GM19395 (cell line): ENCODE results near the gene HUWE1.

ENCODE experiments used
- ATAC-seq: cut with Tn5 transposase; IDR thresholded peaks from one replicate; pipeline ENCODE4 v1.9.1; 2021; ENCODE audit warnings: mild to moderate bottlenecking, moderate library complexity; ENCODE audit not compliant: unreplicated experiment

Gene HUWE1

DNA sequence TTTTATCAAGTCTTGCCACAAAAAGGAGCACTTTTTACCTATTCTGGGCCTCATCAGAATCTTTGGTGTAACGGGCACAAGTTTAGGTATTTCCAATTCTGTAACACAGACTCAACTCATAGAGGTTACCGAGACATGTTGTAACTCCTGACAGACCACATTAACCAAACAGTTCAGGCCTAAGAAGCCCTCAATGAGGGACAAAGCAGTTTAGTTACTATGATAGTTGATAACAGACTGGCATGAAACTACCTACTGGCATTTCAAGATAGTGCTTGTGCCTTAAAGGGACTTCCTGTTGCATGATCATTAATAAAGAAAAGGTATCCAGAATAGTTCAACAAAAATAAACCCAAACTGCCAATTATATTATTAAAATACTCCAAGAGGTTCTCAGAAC is 64.1 kb downstream of the HUWE1 start:
- ATAC-seq: no peak

DNA sequence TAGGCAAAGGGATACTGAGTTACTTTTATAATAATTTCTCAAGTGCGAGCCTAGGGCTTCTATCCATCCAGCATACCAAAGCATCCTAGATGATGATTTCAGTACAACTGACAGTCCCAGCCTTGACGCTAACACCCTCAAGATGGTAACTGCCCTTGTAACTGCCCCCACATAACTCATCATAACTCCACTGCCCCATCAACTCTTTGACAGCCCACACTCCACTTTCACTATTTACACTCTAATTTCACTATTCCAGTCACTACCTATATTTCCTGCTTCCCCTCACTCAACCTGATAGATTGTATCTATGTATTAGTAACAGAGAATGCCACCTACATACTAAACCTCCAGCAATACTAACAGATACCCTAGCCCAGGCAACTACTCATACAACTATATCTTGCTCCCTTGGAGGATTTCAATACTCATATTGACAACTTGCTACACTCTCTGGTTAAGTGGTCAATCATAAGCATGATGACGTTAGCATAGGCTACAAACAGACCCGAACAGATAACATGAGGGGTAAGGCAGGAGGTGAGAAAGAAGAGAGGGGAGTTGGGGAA is 65.0 kb downstream of the HUWE1 start:
- no peak for ATAC-seq

DNA sequence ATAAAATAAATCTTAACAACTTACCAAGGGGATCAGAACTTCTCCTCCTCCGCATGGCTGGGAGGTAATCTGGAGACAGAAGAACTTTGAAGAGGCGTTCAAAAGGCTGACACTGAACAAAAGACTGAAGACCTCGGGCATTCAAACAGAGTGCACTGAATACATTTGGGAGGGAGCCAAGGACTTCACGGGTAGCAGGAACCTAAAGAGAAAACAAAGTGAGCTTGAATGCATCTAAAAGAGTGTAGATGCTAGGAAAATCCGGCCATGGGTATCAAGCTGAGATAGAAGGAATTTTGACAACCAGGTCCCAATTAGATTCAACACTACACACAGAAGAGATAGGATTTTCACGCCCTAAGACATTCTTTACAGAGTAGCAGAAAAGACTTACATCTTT is 69.6 kb downstream of the HUWE1 start:
- no peak for ATAC-seq

DNA sequence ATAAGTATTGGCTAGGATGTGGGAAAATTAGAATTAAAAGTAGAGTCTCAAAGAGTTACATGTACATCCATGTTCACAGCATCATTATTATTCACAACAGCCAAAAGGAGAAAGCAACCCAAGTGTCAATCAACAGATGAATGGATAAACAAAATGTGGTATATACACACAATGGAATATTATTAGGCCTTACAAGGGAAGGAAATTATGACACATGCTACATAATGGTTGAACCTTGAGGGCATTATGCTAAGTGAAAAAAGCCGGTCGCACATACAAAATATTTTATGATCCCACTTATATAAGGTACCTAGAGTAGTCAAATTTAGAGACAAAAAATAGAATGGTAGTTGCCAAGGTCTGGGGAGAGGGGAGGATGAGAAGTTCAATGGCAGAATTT is 80.1 kb downstream of the HUWE1 start:
- ATAC-seq: no peak

DNA sequence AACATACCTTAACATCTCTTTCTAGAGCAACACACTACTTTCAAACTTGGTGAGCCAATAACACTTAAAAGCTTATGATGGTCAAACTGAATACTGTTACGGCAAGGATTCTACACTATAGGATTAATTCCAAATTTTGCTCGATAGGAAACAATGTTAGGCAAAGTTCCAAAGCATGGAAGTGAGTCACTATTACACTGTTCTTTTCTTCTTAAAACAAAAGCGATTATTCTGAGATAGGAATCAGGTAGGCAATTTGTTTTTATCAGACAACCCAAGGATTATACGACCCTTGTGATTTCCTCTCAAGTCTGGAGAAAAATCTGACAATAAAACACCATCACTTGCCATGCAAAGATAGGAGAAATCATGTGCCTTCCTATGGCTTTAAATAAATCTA is 81.5 kb downstream of the HUWE1 start:
- no peak for ATAC-seq

DNA sequence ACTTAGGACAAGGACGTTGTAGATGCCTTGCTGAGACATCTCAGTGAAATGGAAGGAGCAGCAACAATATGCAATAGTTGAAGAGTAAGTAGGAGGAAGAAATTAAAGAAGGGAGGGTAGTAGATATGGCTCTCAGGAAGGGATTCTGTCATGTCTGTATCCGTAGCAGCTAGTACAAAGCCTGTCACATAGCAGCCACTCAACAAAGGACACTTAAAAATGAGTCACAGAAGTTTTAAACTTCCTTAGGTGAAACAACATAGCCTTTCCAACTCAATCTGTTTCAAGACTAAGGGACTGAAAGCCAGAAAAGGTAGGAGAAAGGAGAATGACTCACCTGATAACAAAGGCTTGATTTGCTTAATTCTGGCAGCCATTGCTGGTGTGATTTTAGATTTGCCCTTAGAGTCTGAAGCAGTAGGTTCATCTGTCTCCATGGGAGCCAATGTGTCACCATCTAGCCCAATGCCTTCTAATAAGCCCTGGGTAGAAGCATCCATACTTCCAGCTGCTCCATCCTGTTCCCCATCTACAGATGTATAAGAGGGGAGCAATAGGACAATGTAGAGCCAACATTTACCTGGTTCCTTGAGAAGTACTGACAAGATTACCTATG is 86.6 kb downstream of the HUWE1 start:
- no peak for ATAC-seq

DNA sequence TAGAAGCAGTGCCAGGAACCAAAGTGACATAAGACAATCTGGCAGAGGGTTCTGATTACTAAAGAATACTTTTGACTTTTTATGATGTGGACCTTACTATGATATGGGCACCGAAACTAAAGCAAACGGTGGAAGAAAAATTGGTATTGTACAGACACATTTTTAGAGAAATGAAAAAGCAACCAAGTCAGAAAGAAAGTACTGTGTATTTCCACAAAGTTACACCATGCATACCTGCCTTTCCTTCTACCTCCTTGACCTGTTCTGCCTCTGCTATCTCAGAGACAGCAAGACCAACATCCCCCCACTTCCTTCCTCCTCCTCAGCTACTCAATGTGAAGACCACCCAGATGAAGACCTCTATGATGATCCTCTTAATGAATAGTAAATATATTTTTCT is 88.3 kb downstream of the HUWE1 start:
- no peak for ATAC-seq

DNA sequence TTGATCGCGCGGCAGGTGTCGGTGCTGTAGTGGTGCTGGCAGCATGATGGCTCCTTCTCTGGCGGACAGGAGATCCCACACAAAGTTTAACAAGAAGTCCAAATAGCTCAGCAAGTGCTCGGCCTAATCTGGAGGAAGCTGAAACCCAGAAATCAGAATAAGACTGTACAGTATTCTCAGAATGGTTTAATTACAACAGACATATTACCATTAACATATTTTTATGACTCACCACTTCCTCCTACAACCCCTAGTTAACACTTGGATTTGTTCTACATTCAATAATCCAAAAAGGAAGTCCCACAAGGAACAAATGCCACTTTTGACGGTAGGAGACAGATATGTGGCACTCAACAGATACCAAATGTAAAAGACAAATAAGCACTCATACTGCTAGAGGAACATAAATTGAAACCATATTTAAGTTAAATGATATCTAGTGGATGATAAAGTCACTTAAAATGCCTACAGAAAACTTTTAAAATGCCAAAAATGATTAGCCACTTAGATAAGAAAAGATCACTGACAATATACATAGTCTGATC is 91.2 kb downstream of the HUWE1 start:
- no peak for ATAC-seq

DNA sequence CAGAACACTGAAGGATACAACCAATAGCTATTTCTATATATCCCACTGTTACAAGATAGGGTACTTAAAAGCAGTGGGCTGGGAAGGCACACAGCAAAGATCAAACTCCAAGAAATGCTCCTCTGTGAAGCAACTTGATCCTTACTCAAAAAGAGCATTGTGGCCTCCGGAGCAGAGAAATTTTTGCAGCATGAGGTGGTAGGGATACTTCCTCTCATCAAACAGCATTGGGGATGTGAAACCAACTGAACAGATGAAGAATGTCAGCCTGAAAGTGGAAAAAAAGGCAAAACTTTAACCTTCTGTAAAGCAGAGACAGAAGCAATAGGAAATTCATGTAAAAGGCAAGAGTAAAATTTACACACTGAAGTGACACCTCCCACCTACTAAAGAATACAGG is 92.2 kb downstream of the HUWE1 start:
- no peak for ATAC-seq

DNA sequence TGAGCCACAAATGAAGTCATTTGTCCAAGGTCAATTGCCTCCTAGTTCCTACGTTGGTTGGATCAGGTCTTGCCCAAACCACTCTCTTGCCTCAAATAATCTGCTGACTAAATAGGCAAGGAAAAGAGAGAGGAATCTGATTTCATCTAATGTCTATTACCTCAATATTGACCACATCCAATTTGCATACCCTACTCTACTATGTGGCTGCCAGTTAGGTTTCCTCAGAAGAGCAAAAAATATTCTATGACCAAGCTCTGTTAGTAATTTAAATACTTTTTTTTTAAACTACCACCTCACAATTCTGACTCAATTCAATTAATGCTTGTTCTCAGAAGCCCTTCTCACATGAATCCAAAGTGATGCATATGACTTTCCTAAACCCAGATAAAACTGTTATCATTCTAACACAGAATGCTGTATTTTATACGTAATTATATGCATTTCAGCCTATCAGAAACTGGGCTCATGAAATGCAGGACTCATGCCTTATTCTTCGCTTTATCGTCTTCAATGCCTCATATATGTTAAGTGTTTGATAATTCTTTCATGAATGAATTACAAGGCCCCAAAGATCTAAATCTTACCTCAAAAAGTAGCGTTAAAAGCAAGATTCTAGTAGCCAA is 98.6 kb downstream of the HUWE1 start:
- ATAC-seq: no peak

DNA sequence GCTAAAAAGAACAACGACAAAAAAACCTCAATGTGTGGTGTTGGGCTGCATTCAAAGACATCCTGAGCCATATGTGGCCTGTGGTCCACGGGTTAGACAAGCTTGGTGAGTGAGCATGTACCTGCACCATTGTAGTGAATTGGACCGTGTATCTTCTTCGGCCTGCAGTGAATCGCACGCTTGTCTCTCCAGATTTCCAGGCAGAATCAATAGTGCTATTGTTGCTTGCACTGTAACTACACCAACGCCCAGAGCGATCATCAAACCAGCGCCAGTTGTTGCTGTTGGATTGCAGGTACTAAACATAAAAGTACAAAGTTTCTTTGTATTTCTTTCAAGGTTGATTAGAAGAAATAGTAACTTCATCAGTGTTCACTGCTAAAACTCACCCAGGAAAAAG is 101.6 kb downstream of the HUWE1 start:
- ATAC-seq: no peak

DNA sequence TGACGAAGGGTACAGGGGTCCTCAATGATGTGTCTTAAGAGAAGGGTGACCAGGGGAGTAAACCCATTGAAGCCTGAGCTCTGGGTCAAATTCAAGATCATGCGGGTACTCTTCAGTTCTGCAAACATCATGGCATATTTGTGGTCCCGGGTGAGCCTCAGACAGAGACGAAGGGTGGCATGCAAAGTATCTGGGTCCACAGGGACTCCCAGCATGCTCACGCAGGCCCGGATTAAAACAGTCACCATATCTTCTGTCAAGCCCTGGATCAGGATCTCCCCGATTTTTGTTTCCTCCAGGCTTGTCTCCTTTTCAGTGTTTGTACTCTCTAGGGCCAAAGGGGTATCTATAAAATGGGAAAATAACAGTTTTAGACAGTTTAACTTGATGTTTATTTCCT is 102.9 kb downstream of the HUWE1 start:
- no peak for ATAC-seq

DNA sequence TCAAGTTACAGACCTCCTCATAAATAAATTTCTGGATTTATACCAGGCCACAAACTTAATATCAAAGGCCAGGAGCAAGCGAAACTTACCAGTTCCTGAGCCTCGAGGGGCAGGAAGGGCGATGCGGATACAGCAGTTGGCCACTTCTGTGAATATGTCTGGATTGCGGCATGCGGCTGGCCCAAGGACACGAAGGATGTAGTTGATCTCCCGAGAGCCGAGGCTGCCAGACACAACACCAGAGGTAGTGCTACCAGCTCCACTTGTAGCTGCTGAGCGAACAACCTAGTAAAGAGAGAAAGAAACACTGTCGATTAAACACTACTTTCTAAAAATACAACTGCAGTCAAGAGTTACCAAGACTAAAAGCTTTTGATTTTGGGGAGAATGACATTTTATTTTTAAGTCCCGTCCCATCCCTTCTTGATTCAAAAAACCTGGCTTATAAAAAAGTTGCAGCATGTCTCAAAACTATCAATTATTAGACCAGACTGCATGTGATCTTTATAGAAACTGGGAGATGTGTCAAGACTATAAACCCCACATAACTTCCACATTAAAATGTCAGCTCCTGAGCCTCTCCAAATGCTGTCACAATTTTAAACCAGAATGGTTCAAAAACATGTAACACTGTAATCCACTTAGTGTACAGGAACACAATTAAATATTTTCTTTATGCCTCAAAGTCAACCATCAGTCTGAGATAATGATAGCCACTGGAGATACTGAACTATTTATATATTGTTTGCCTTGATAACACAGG is 105.6 kb downstream of the HUWE1 start:
- ATAC-seq: no peak

DNA sequence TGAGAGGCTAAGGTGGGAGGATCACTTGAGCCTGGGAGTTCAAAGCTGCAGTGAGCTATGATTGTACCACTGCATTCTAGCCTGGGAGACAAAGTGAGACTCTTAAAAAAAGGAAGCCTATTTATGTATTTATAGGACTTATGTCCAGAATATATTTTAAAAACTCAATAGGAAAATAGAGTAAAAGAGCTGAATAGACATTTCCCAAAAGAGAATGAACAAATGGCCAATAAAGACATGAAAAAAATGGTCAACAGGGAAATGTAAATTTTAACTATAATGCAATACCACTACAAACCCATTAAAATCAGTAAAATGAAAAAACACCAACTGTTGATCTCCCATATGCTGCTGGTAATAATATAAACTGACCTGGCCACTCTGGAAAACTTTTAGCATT is 115.0 kb downstream of the HUWE1 start:
- ATAC-seq: no peak

DNA sequence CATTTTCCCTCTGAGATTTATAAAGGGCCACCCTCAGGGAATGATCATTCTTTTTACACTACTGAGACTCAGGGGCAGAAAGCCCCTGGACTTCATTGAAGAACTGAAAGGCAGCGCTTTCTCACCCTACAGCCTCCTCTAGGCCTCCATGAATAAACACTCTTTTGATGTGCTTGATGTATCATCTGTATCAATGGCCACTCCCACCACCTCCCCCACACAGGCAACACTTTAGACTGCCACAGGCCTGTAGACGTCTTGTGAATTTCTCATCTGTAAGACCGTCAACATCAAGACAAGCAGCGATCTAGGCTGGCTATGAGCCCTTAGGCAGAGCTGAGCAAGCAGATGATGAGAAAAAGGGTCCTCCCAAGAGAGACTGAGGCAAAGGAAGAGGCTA is 123.2 kb downstream of the HUWE1 start:
- ATAC-seq: no peak

DNA sequence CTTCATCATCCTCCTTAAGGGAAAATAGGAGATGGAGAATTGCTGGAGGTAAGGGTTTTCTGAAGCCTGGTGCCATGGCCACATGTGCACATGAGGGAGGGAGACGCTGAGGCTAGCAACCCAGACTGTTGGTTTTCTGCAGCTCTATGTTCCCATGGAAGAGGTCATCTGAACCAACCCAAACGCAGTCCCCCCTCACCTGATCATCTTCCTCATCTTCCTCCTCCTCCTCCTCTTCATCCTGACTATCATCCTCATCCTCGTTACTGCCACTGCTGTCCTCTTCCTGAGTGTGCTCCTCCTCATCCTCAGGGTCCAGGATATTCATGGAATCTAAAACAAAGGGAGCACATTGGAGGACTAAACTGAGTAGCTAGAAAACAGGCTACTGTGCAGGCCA is 124.6 kb downstream of the HUWE1 start:
- ATAC-seq: no peak

DNA sequence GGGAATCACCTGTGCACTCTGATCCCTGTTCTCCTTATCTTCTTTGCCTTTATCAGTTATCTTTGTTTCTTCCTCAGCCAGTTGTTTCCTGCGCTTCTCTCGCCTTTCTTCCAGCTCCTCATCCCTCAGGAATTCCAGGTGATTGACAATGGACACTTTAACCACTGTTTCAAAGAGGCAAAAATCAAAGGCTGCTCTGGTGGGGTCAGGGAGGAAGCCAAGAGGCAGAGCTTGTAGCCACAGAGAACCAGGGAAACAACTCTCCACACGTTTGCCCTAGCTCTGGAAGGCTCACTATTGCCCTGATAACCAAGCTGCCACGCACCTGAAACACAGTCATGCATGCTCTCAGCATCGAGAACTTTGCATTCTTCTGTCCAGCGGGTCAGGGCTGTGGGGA is 127.9 kb downstream of the HUWE1 start:
- no peak for ATAC-seq

DNA sequence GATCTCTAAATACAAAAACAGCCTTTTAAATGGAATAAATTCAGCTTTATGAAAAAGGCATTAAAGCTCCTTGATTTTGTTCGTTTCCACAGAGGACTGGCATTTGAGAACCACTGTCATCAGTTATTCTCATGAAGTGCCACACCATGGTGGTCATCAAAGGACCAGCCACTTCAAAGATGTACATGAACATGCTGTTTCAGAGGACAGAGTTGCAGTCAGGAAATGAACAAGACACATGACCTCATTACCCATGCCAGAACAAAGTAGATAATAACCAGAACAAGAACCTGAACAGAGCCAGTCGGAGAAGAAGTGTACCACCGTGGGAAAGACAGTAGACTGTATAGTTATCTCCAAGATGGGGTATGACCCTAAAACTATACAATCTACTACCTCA is 129.7 kb downstream of the HUWE1 start:
- ATAC-seq: no peak

DNA sequence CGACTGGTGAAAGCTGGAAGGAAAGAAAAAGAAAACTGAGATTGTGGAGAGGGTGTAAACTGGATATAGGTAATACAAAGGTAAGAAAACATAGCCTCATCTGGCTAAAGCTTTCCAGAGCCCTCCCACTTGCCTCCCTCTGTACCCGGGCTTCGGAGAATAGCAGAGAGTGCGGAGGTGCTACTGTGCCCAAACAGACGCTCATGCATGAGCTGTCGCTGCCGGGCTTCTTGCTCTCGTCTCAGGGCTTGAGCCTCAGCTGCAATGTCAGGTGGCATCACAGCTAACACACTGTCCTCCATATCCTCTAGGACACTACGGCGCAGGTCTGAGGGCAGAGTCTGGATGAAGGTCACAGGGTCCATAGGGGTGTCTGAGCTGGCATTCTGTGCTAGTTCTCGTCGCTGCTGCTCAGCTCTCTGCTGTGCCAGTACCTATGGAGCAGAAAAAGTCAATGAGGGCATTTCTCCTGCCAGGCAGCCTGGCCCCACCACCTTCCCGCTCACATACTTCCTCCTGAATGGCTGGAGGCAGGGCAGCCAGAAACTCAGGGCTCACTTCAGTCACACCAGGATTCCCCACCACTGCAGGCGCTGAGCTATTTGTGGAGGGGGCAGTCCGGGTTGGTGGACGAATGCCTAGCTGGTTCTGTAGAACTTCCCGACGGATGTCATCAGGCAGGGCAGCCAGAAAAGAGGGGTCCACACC is 135.6 kb downstream of the HUWE1 start:
- ATAC-seq: no peak

DNA sequence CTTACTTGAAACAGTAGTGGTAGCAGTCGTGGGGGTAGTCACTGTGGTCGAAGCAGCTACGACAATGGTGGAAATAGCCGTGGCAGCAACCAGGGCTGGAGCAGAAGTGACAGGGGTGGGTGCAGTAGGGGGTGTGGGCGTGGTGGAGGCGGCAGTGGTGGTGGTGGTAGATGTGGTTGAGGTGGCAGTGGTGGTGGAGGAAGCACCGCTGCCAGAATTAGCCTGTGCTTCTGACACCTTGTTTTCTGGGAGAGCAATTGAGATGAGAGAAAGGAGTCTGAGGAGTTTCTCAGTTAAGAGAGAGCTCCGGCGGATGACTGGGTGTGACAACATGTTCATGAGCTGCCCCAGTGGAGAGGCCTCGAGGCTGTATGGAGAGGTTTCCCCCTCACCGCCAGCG is 138.9 kb downstream of the HUWE1 start:
- no peak for ATAC-seq

DNA sequence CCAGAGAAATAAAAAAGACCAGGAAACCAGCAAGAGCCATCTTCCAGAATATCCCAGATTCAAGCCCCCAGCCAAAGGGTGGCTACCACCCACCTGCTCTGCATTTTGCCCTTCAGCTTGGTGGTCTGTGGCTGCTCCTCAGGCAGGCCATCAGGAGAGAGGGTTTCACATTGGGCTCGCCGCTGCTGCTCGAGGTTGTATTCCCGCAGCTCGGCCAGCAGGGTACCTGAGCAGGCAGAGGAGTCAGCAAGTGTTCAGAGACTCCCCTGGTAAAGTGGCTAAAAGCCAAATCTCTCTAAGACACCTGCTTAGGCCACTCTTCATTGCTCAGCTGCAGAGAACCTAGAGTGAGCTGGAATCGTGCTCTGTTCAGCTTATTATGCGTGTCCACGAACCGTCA is 141.6 kb downstream of the HUWE1 start:
- no peak for ATAC-seq
